WTC11 (cell line): ENCODE data around the gene MLST8. TPM values are rescaled to one million over a fixed set of nuclear protein-coding genes. Genes with fewer than 3 reads are reported as not detected.

Source experiments
- ATAC-seq: fragments of 200-7000 bp; cut with Tn5 transposase; 2 replicates; pipeline ENCODE4 v1.10.0; 2021; ENCODE audit warnings: mild to moderate bottlenecking, moderate library complexity
- CTCF ChIA-PET: fragments of 300-600 bp; sonication (Branson Sonifier 250); formaldehyde crosslinking; loops from one replicate; lab custom pipeline; 2021; ENCODE audit warnings: antibody characterized with exemption; lab: Charles Lee
- POLR2A ChIA-PET: fragments of 350-600 bp; sonication (Branson Sonifier 250); formaldehyde crosslinking; loops from one replicate; lab custom pipeline; 2021; ENCODE audit warnings: antibody characterized with exemption; lab: Charles Lee
- DNase-seq: peaks from one replicate; pipeline ENCODE4 v3.0.0; 2021; ENCODE audit warnings: low spot score
- H3K27ac Mint-ChIP-seq: 2 replicates; pipeline ENCODE4 v1.8.0; 2021; ENCODE audit warnings: mixed read lengths
- H3K27me3 Mint-ChIP-seq: 2 replicates; pipeline ENCODE4 v1.8.0; 2021; ENCODE audit warnings: low read depth, mild to moderate bottlenecking, moderate library complexity, mixed read lengths
- H3K36me3 Mint-ChIP-seq: 2 replicates; pipeline ENCODE4 v1.8.0; 2021; ENCODE audit warnings: mixed read lengths
- H3K4me1 Mint-ChIP-seq: 2 replicates; pipeline ENCODE4 v1.8.0; 2022; ENCODE audit warnings: mixed read lengths
- H3K4me3 Mint-ChIP-seq: 2 replicates; pipeline ENCODE4 v1.8.0; 2021; ENCODE audit warnings: mild to moderate bottlenecking, moderate library complexity, mixed read lengths
- H3K9me3 Mint-ChIP-seq: 2 replicates; pipeline ENCODE4 v1.8.0; 2021; ENCODE audit warnings: mixed read lengths
- ARID4B ChIP-seq: sonication (generic); formaldehyde crosslinking; IDR thresholded peaks from 2 replicates; pipeline ENCODE4 v1.8.0; 2023; ENCODE audit warnings: missing genetic modification reagents, mild to moderate bottlenecking, borderline replicate concordance
- ATF1 ChIP-seq: sonication (generic); formaldehyde crosslinking; IDR thresholded peaks from 2 replicates; pipeline ENCODE4 v1.8.1; 2023; ENCODE audit warnings: mild to moderate bottlenecking, moderate library complexity, missing genetic modification reagents
- ATF6 ChIP-seq: sonication (generic); formaldehyde crosslinking; IDR thresholded peaks from 2 replicates; pipeline ENCODE4 v1.8.1; 2023; ENCODE audit warnings: mild to moderate bottlenecking, missing genetic modification reagents
- EMX1 ChIP-seq: fragments of 250-450 bp; sonication (Bioruptor Pico); IDR thresholded peaks from 2 replicates; pipeline ENCODE4 v1.8.0; 2021; ENCODE audit warnings: mild to moderate bottlenecking
- IRF2 ChIP-seq: sonication (generic); formaldehyde crosslinking; IDR thresholded peaks from 2 replicates; pipeline ENCODE4 v1.8.0; 2022; ENCODE audit warnings: low read depth, missing genetic modification reagents, borderline replicate concordance
- KAT7 ChIP-seq: sonication (generic); formaldehyde crosslinking; IDR thresholded peaks from 2 replicates; pipeline ENCODE4 v1.8.1; 2023; ENCODE audit warnings: missing genetic modification reagents, mild to moderate bottlenecking, borderline replicate concordance
- NFATC4 ChIP-seq: fragments of 250-450 bp; sonication (Bioruptor Pico); IDR thresholded peaks from 2 replicates; pipeline ENCODE4 v1.9.0; 2021; ENCODE audit warnings: mild to moderate bottlenecking
- PRRX2 ChIP-seq: fragments of 250-450 bp; sonication (Bioruptor Pico); IDR thresholded peaks from 2 replicates; pipeline ENCODE4 v1.8.0; 2021; ENCODE audit warnings: mild to moderate bottlenecking
- RELA ChIP-seq: sonication (generic); formaldehyde crosslinking; IDR thresholded peaks from 2 replicates; pipeline ENCODE4 v1.8.1; 2022; ENCODE audit warnings: missing genetic modification reagents, mild to moderate bottlenecking, borderline replicate concordance
- SOX15 ChIP-seq: fragments of 250-450 bp; sonication (Bioruptor Pico); IDR thresholded peaks from 2 replicates; pipeline ENCODE4 v1.9.0; 2021; ENCODE audit warnings: mild to moderate bottlenecking
- TEAD4 ChIP-seq: sonication (generic); formaldehyde crosslinking; IDR thresholded peaks from 2 replicates; pipeline ENCODE4 v1.8.0; 2022; ENCODE audit warnings: mild to moderate bottlenecking, missing genetic modification reagents
- TP53 ChIP-seq: sonication (generic); formaldehyde crosslinking; IDR thresholded peaks from 2 replicates; pipeline ENCODE4 v1.8.1; 2023; ENCODE audit warnings: mild to moderate bottlenecking, missing genetic modification reagents
- ZNF317 ChIP-seq: sonication (generic); formaldehyde crosslinking; IDR thresholded peaks from 2 replicates; pipeline ENCODE4 v1.8.1; 2023; ENCODE audit warnings: low read depth, mild to moderate bottlenecking, moderate library complexity, missing genetic modification reagents, borderline replicate concordance
- ZNF416 ChIP-seq: fragments of 250-450 bp; sonication (Bioruptor Pico); IDR thresholded peaks from 2 replicates; pipeline ENCODE4 v1.9.0; 2021; ENCODE audit warnings: mild to moderate bottlenecking, inconsistent platforms
- ZNF423 ChIP-seq: fragments of 250-450 bp; sonication (Bioruptor Pico); IDR thresholded peaks from 2 replicates; pipeline ENCODE4 v2.1.2; 2022; ENCODE audit warnings: mild to moderate bottlenecking, moderate library complexity
- ZNF532 ChIP-seq: fragments of 250-450 bp; sonication (Bioruptor Pico); IDR thresholded peaks from 2 replicates; pipeline ENCODE4 v1.9.0; 2021; ENCODE audit warnings: mild to moderate bottlenecking, borderline replicate concordance
- total RNA-seq: library from RNA; stranded (reverse); gene quantifications from 3 replicates; pipeline ENCODE4 v1.2.3, GENCODE V29; 2021

MLST8 gene
- total RNA-seq, 1 experiment from 2014 or later: 71.6 TPM

GRCh38 chr16:2194166-2194834 is 11.0 kb upstream of the MLST8 start:
- no peak overlapping the region for H3K4me3 Mint-ChIP-seq
- DNase-seq (no peak), ATAC-seq (no peak)
- H3K9me3 Mint-ChIP-seq: no peaks in the 10 kb centered on the region
- ChIA-PET POLR2A (interaction anchor here (0.7 to 1.9 kb wide), 3 partner anchors 17 to 95 kb away, joined by 3 to 12 read pairs (median 5); partner anchors contain the start of genes BRICD5 and ECI1), CTCF (interaction anchor here (0.6 to 3.5 kb wide), 39 partner anchors 9 to 343 kb away, joined by 3 to 62 read pairs (median 4); partner anchors contain the start of genes AMDHD2, BRICD5, CCNF and DNASE1L2)
- H3K36me3 Mint-ChIP-seq: no peaks in the 10 kb centered on the region
- peaks cover 24% of the 10 kb centered on the region for H3K27me3 Mint-ChIP-seq
- H3K27ac Mint-ChIP-seq: no peak overlapping the region
- TF ChIP-seq ATF6 (no peak), ZNF416 (no peak), RELA (no peak), PRRX2 (no peak), TEAD4 (CRISPR knock-in tag) (no peak), KAT7 (CRISPR knock-in tag) (no peak), ZNF532 (CRISPR knock-in tag) (no peak), ARID4B (CRISPR knock-in tag) (no peak), ATF1 (CRISPR knock-in tag) (no peak), SOX15 (CRISPR knock-in tag) (no peak), NFATC4 (no peak), ZNF423 (no peak), ZNF317 (CRISPR knock-in tag) (no peak), IRF2 (CRISPR knock-in tag) (no peak), EMX1 (CRISPR knock-in tag) (no peak), TP53 (CRISPR knock-in tag) (no peak)
- TF ChIP-seq, all 79 proteins: peak for 0
- peaks cover 4% of the 10 kb centered on the region; the same call in 1 of the 2 replicates for H3K4me1 Mint-ChIP-seq
